SK-N-SH (cell line): Measurements from ENCODE around the gene STK40. TPM values are rescaled to one million over a fixed set of nuclear protein-coding genes. Genes with fewer than 3 reads are reported as not detected.

ENCODE experiments used
- CTCF ChIA-PET: fragments of 300-600, 350-600 bp; formaldehyde crosslinking; extraction: SDS; loops from one replicate; lab custom pipeline; 2021; lab: Yijun Ruan, JAX
- POLR2A ChIA-PET: fragments of 350-600 bp; sonication (Branson Sonifier 250); formaldehyde crosslinking; extraction: SDS; loops from one replicate; lab custom pipeline; 2020; ENCODE audit warnings: antibody characterized with exemption, inconsistent platforms; lab: Yijun Ruan, JAX
- DNase-seq: peaks from one replicate; pipeline ENCODE4 v3.0.0; 2012
- H2AFZ ChIP-seq: fragments of 200-600 bp; sonication (generic); 2 replicates; pipeline ENCODE4 v1.8.1; 2016; ENCODE audit warnings: antibody characterized with exemption, mild to moderate bottlenecking, low read depth
- H3F3A ChIP-seq: fragments of 200-600 bp; sonication (generic); replicated peaks from 2 replicates; pipeline ENCODE3; 2016; ENCODE audit warnings: antibody characterized with exemption, mild to moderate bottlenecking; ENCODE audit not compliant: insufficient read depth
- H3K27ac ChIP-seq, 2 experiments: fragments of 200-500 bp in 1 of 2; fragments of 200-600 bp in 1 of 2; sonication (Bioruptor generic) in 1 of 2; sonication (generic), shearing (Covaris generic) in 1 of 2; 2 replicates each; pipeline versions ENCODE4 v1.5.1 to v1.6.1; 2014 to 2016; ENCODE audit warnings: low read depth in 2 of 2, inconsistent platforms in 1 of 2, low read length in 1 of 2, mild to moderate bottlenecking in 1 of 2, mixed read lengths in 1 of 2
- H3K27me3 ChIP-seq: fragments of 200-600 bp; sonication (generic), shearing (Covaris generic); 2 replicates; pipeline ENCODE4 v1.6.1; 2016; ENCODE audit warnings: mixed run types; ENCODE audit not compliant: insufficient read depth
- H3K36me3 ChIP-seq, 2 experiments: fragments of 200-500 bp in 1 of 2; fragments of 200-600 bp in 1 of 2; sonication (Bioruptor generic) in 1 of 2; sonication (generic) in 1 of 2; replicated peaks in 1 of 2; 2 replicates each; pipeline versions ENCODE3 to v1.5.1; 2014 to 2016; ENCODE audit warnings: low read length in 1 of 2, mild to moderate bottlenecking in 1 of 2; ENCODE audit not compliant: insufficient read depth in 2 of 2, control insufficient read depth in 1 of 2
- H3K4me1 ChIP-seq, 2 experiments: fragments of 200-500 bp in 1 of 2; fragments of 200-600 bp in 1 of 2; sonication (Bioruptor generic) in 1 of 2; sonication (generic), shearing (Covaris generic) in 1 of 2; 2 replicates each; pipeline versions ENCODE4 v1.5.1 to v1.6.1; 2014 to 2016; ENCODE audit warnings: low read depth in 1 of 2, low read length in 1 of 2, mixed run types in 1 of 2; ENCODE audit not compliant: insufficient read depth in 2 of 2, control insufficient read depth in 1 of 2
- H3K4me2 ChIP-seq: fragments of 200-600 bp; sonication (generic), shearing (Covaris generic); 2 replicates; pipeline ENCODE4 v1.6.1; 2017; ENCODE audit warnings: mixed run types
- H3K4me3 ChIP-seq, 2 experiments: fragments of 200-500 bp in 1 of 2; fragments of 200-600 bp in 1 of 2; sonication (Bioruptor generic) in 1 of 2; sonication (generic), shearing (Covaris generic) in 1 of 2; 2 replicates each; pipeline versions ENCODE4 v1.5.1 to v1.8.1; 2014 to 2016; ENCODE audit warnings: low read depth in 2 of 2, inconsistent platforms in 1 of 2, low read length in 1 of 2, mild to moderate bottlenecking in 1 of 2, mixed read lengths in 1 of 2, moderate library complexity in 1 of 2
- H3K79me2 ChIP-seq: fragments of 200-600 bp; sonication (generic); 2 replicates; pipeline ENCODE4 v1.8.1; 2017; ENCODE audit warnings: mild to moderate bottlenecking; ENCODE audit not compliant: insufficient read depth
- H3K9ac ChIP-seq: fragments of 200-600 bp; sonication (generic); 2 replicates; pipeline ENCODE4 v1.6.1; 2017; ENCODE audit warnings: mixed run types
- H3K9me2 ChIP-seq: fragments of 200-600 bp; sonication (generic); 2 replicates; pipeline ENCODE4 v1.6.1; 2017; ENCODE audit warnings: mixed run types
- H3K9me3 ChIP-seq: fragments of 200-600 bp; sonication (generic); 2 replicates; pipeline ENCODE4 v1.6.1; 2017; ENCODE audit warnings: mixed run types, mild to moderate bottlenecking, moderate library complexity
- H4K20me1 ChIP-seq: fragments of 200-600 bp; sonication (generic); 2 replicates; pipeline ENCODE4 v1.6.1; 2017; ENCODE audit warnings: mild to moderate bottlenecking, mixed run types; ENCODE audit not compliant: insufficient read depth
- CHD2 ChIP-seq: fragments of 150-350 bp; IDR thresholded peaks from 2 replicates; pipeline ENCODE4 v1.6.1; 2018; ENCODE audit warnings: low read length; ENCODE audit not compliant: partially characterized antibody
- EP300 ChIP-seq, 2 experiments: IDR thresholded peaks; 2 replicates each; pipeline versions ENCODE4 v1.4.0 to v1.6.1; 2012; ENCODE audit warnings: borderline replicate concordance in 1 of 2, low read depth in 1 of 2, low read length in 1 of 2
- EZH2phosphoT487 ChIP-seq: fragments of 200-600 bp; sonication (generic); IDR thresholded peaks from 2 replicates; pipeline ENCODE4 v1.6.1; 2017; ENCODE audit warnings: low read depth, mixed run types, mild to moderate bottlenecking, antibody characterized with exemption, moderate library complexity, borderline replicate concordance
- FOSL2 ChIP-seq: IDR thresholded peaks from 2 replicates; pipeline ENCODE4 v1.4.0; 2012; ENCODE audit warnings: low read depth, mild to moderate bottlenecking, moderate library complexity, borderline replicate concordance
- FOXJ3 ChIP-seq: sonication (generic); formaldehyde crosslinking; IDR thresholded peaks from 2 replicates; pipeline ENCODE4 v1.5.1; 2020; ENCODE audit warnings: mild to moderate bottlenecking, missing genetic modification reagents
- FOXM1 ChIP-seq: IDR thresholded peaks from 2 replicates; pipeline ENCODE4 v1.4.0; 2012; ENCODE audit warnings: low read depth, mild to moderate bottlenecking
- GABPA ChIP-seq: IDR thresholded peaks from 2 replicates; pipeline ENCODE4 v1.4.0; 2012; ENCODE audit warnings: low read depth, mild to moderate bottlenecking
- GATA2 ChIP-seq: sonication (generic); formaldehyde crosslinking; IDR thresholded peaks from 2 replicates; pipeline ENCODE4 v1.5.0; 2020; ENCODE audit warnings: mild to moderate bottlenecking, missing genetic modification reagents
- IRF3 ChIP-seq: fragments of 150-350 bp; IDR thresholded peaks from 2 replicates; pipeline ENCODE4 v1.6.1; 2016; ENCODE audit warnings: mild to moderate bottlenecking, low read depth, low read length
- MAX ChIP-seq: IDR thresholded peaks from 2 replicates; pipeline ENCODE4 v1.4.0; 2012; ENCODE audit warnings: low read depth
- MEF2A ChIP-seq: IDR thresholded peaks from 2 replicates; pipeline ENCODE4 v1.4.0; 2012; ENCODE audit warnings: low read depth, borderline replicate concordance
- NRF1 ChIP-seq: IDR thresholded peaks from 2 replicates; pipeline ENCODE4 v1.6.1; 2012; ENCODE audit warnings: low read depth, mild to moderate bottlenecking, low read length
- POLR2AphosphoS5 ChIP-seq: IDR thresholded peaks from 2 replicates; pipeline ENCODE4 v1.6.1; 2012; ENCODE audit warnings: low read depth, low read length
- RCOR1 ChIP-seq: fragments of 150-350 bp; IDR thresholded peaks from 2 replicates; pipeline ENCODE4 v1.6.1; 2017; ENCODE audit warnings: antibody characterized with exemption, low read length
- REST ChIP-seq: IDR thresholded peaks from 2 replicates; pipeline ENCODE4 v1.6.1; 2012; ENCODE audit warnings: mild to moderate bottlenecking, low read depth, low read length, moderate library complexity
- RFX5 ChIP-seq: IDR thresholded peaks from 2 replicates; pipeline ENCODE4 v1.6.1; 2012; ENCODE audit warnings: mild to moderate bottlenecking, improper control_type of control experiment, low read length
- SMC3 ChIP-seq: IDR thresholded peaks from 2 replicates; pipeline ENCODE4 v1.6.1; 2012; ENCODE audit warnings: low read depth, low read length, improper control_type of control experiment
- TAF1 ChIP-seq: IDR thresholded peaks from 2 replicates; pipeline ENCODE4 v1.6.1; 2012; ENCODE audit warnings: low read depth, mild to moderate bottlenecking, low read length, moderate library complexity, borderline replicate concordance
- USF2 ChIP-seq: fragments of 150-350 bp; IDR thresholded peaks from 2 replicates; pipeline ENCODE4 v1.6.1; 2017; ENCODE audit warnings: antibody characterized with exemption, low read length, low read depth, borderline replicate concordance
- YY1 ChIP-seq: IDR thresholded peaks from 2 replicates; pipeline ENCODE4 v1.4.0; 2012; ENCODE audit warnings: low read depth, mild to moderate bottlenecking
- WGBS: methylation state at CpG from one replicate; pipeline ENCODE4 v1.1.6; 2017; ENCODE audit warnings: low lambda C conversion rate; 5-methylcytosine and 5-hydroxymethylcytosine counted together
- polyA plus RNA-seq, 3 experiments: library from polyadenylated mRNA; depleted of rRNA; stranded (reverse); fragments of >200 nt; gene quantifications; 2 replicates each; pipeline ENCODE4 v1.2.3, GENCODE V29; 2012

The STK40 gene
- polyA plus RNA-seq, 1 of the 3 experiments (the other 2 are of a cell fraction): 43.3 TPM

GRCh38 chr1:36400825-36401601 lies 15.3 kb upstream of the STK40 start:
- H3K9ac ChIP-seq: no peak overlapping the region
- WGBS: 95% methylated on average over 8 of the region's 22 CpGs
- no peak overlapping the region for H3K27ac ChIP-seq
- no peaks in the 10 kb centered on the region for H3K9me2 ChIP-seq
- no peak overlapping the region for H2AFZ ChIP-seq
- H3K79me2 ChIP-seq: peaks cover 15% of the 10 kb centered on the region
- H3K4me1 ChIP-seq: peaks cover 0 to 5% of the 10 kb centered on the region in 2 experiments; a peak in 2 of 4 replicates
- H3F3A ChIP-seq: peaks cover 5% of the 10 kb centered on the region
- ChIA-PET CTCF (interaction anchor here (0.8 to 2.2 kb wide), 5 partner anchors 19 to 1113 kb away, joined by 3 to 7 read pairs (median 3); partner anchors contain the start of genes MEAF6 and TRAPPC3), POLR2A (interaction anchor here (1.0 kb wide), 1 partner anchor 15 kb away, joined by 3 read pairs; no protein-coding TSS in a partner anchor)
- no peak overlapping the region for H3K4me3 ChIP-seq
- no peaks in the 10 kb centered on the region for H3K27me3 ChIP-seq
- no peaks in the 10 kb centered on the region for H3K36me3 ChIP-seq
- H3K9me3 ChIP-seq: no peaks in the 10 kb centered on the region
- H4K20me1 ChIP-seq: no peaks in the 10 kb centered on the region
- no peak overlapping the region for H3K4me2 ChIP-seq
- DNase-seq: no peak
- no peak for TF ChIP-seq FOSL2
- no peak for TF ChIP-seq MEF2A
- no peak for TF ChIP-seq EP300 (IDR thresholded peaks at IDR 0.05; ENCODE audit: borderline replicate concordance in 1 of 2, low read depth in 1 of 2, low read length in 1 of 2)
- TF ChIP-seq USF2: no peak
- TF ChIP-seq IRF3: no peak
- TF ChIP-seq RCOR1: no peak
- TF ChIP-seq POLR2AphosphoS5: no peak
- TF ChIP-seq RFX5: no peak
- TF ChIP-seq EZH2phosphoT487: no peak
- no peak for TF ChIP-seq REST
- TF ChIP-seq GATA2: no peak
- no peak for TF ChIP-seq YY1
- TF ChIP-seq SMC3: no peak
- no peak for TF ChIP-seq TAF1
- no peak for TF ChIP-seq FOXM1
- no peak for TF ChIP-seq MAX
- TF ChIP-seq NRF1: no peak
- no peak for TF ChIP-seq FOXJ3 (CRISPR knock-in tag)
- TF ChIP-seq GABPA: no peak
- TF ChIP-seq CHD2: no peak
